ENCODE results near the gene DICER1.

DNA sequence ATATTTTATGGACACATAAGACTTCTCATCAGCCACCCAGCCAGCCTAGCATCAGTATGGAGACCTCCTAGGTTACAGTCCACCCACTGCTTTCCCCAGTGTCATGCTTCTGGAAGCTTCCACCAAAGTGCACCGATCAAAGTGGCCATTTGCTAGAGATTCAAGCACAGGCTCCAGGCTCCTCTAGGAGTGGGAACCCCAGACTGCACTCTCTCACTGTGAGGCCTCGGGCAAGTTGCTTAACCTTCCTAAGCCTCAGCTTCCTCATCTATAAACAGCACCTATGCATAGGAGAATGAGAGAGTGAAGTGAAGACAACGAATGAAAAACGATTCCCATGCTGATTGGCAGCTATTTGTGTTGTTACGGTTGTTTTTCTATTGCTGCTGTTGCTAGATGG, 94.4 kb downstream of the DICER1 start:
- TF ChIP-seq ILK (tag; IDR thresholded peaks at IDR 0.05; ENCODE audit: borderline replicate concordance, low read depth), result no peak
- TF ChIP-seq KDM1A (IDR thresholded peaks at IDR 0.05), result no peak
- TF ChIP-seq YBX1 (IDR thresholded peaks at IDR 0.05), result no peak
- TF ChIP-seq, protein P1, sequence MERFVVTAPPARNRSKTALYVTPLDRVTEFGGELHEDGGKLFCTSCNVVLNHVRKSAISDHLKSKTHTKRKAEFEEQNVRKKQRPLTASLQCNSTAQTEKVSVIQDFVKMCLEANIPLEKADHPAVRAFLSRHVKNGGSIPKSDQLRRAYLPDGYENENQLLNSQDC (CRISPR knock-in tag; IDR thresholded peaks at IDR 0.05), result no peak
- no peak for TF ChIP-seq DACH1 (IDR thresholded peaks at IDR 0.05; ENCODE audit: partially characterized antibody)
- no peak for TF ChIP-seq HMGN3 (IDR thresholded peaks at IDR 0.05; ENCODE audit: borderline replicate concordance, extremely low read depth, insufficient read length, low read depth, low read length)
- TF ChIP-seq, protein P2, sequence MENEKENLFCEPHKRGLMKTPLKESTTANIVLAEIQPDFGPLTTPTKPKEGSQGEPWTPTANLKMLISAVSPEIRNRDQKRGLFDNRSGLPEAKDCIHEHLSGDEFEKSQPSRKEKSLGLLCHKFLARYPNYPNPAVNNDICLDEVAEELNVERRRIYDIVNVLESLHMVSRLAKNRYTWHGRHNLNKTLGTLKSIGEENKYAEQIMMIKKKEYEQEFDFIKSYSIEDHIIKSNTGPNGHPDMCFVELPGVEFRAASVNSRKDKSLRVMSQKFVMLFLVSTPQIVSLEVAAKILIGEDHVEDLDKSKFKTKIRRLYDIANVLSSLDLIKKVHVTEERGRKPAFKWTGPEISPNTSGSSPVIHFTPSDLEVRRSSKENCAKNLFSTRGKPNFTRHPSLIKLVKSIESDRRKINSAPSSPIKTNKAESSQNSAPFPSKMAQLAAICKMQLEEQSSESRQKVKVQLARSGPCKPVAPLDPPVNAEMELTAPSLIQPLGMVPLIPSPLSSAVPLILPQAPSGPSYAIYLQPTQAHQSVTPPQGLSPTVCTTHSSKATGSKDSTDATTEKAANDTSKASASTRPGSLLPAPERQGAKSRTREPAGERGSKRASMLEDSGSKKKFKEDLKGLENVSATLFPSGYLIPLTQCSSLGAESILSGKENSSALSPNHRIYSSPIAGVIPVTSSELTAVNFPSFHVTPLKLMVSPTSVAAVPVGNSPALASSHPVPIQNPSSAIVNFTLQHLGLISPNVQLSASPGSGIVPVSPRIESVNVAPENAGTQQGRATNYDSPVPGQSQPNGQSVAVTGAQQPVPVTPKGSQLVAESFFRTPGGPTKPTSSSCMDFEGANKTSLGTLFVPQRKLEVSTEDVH (IDR thresholded peaks at IDR 0.05; ENCODE audit: low read depth, partially characterized antibody), result no peak

All from K562 (cell line).